NT2/D1 (cell line): ENCODE data around the gene PPM1F.

Source experiments
- DNase-seq: peaks from one replicate; pipeline ENCODE4 v3.0.0-alpha.2; 2011; ENCODE audit warnings: low read depth, low spot score
- H3K27me3 ChIP-seq: 2 replicates; pipeline ENCODE4 v1.6.0; 2011; ENCODE audit warnings: mild to moderate bottlenecking; ENCODE audit not compliant: insufficient read length, insufficient read depth
- H3K36me3 ChIP-seq: 2 replicates; pipeline ENCODE4 v1.6.1; 2011; ENCODE audit warnings: mild to moderate bottlenecking, low read length, mixed read lengths; ENCODE audit not compliant: insufficient read depth, insufficient read length
- H3K4me1 ChIP-seq: 2 replicates; pipeline ENCODE4 v1.5.1; 2011; ENCODE audit not compliant: insufficient read depth, insufficient read length
- H3K4me3 ChIP-seq: 2 replicates; pipeline ENCODE4 v1.5.1; 2011; ENCODE audit warnings: low read depth; ENCODE audit not compliant: insufficient read length
- H3K9ac ChIP-seq: 2 replicates; pipeline ENCODE4 v1.6.0; 2011; ENCODE audit warnings: low read depth; ENCODE audit not compliant: insufficient read length
- H3K9me3 ChIP-seq: 2 replicates; pipeline ENCODE4 v1.5.1; 2011; ENCODE audit warnings: mild to moderate bottlenecking, low read length; ENCODE audit not compliant: insufficient read depth
- SUZ12 ChIP-seq: IDR thresholded peaks from 2 replicates; pipeline ENCODE4 v1.6.1; 2011; ENCODE audit not compliant: insufficient read length, insufficient read depth; ENCODE audit errors: extremely low read depth
- YY1 ChIP-seq: IDR thresholded peaks from 2 replicates; pipeline ENCODE4 v1.6.1; 2011; ENCODE audit not compliant: insufficient read length, insufficient read depth
- ZNF274 ChIP-seq: IDR thresholded peaks from 2 replicates; pipeline ENCODE4 v1.6.1; 2011; ENCODE audit warnings: mild to moderate bottlenecking, low read depth, low read length

Gene PPM1F

GRCh38 chr22:21968452-21969129 lies 15.9 kb upstream of the PPM1F start:
- Histone ChIP-seq H3K4me3 (no peak overlapping the region), H3K27me3 (no peaks in the 10 kb centered on the region), H3K4me1 (no peaks in the 10 kb centered on the region), H3K9me3 (no peaks in the 10 kb centered on the region), H3K9ac (no peak overlapping the region), H3K36me3 (peaks cover 91% of the 10 kb centered on the region)
- TF ChIP-seq ZNF274 = no peak
- no peak for TF ChIP-seq YY1
- no peak for TF ChIP-seq SUZ12
- no peak for DNase-seq

- Histone ChIP-seq H3K27me3 (no peaks in the 10 kb centered on the region), H3K9me3 (no peaks in the 10 kb centered on the region), H3K36me3 (peaks cover 89% of the 10 kb centered on the region), H3K9ac (no peak overlapping the region), H3K4me3 (no peak overlapping the region), H3K4me1 (no peaks in the 10 kb centered on the region)
- DNase-seq = no peak
- no peak for TF ChIP-seq SUZ12
- TF ChIP-seq YY1 = no peak
- no peak for TF ChIP-seq ZNF274
These were observed 15.1 kb upstream of the PPM1F start for GRCh38 chr22:21967693-21968271.

GRCh38 chr22:21966643-21967516 lies 14.2 kb upstream of the PPM1F start:
- Histone ChIP-seq H3K4me3 (no peak overlapping the region), H3K27me3 (no peaks in the 10 kb centered on the region), H3K36me3 (peaks cover 89% of the 10 kb centered on the region), H3K4me1 (no peaks in the 10 kb centered on the region), H3K9me3 (no peaks in the 10 kb centered on the region), H3K9ac (no peak overlapping the region)
- TF ChIP-seq ZNF274 (no peak), YY1 (no peak), SUZ12 (no peak)
- no peak for DNase-seq

GRCh38 chr22:21965762-21966288 lies 13.2 kb upstream of the PPM1F start:
- Histone ChIP-seq H3K9ac (no peak overlapping the region), H3K27me3 (no peaks in the 10 kb centered on the region), H3K9me3 (no peaks in the 10 kb centered on the region), H3K4me3 (no peak overlapping the region), H3K36me3 (peaks cover 88% of the 10 kb centered on the region), H3K4me1 (no peaks in the 10 kb centered on the region)
- TF ChIP-seq ZNF274 (no peak), SUZ12 (no peak), YY1 (no peak)
- DNase-seq = no peak

GRCh38 chr22:21964918-21965484 lies 12.4 kb upstream of the PPM1F start:
- Histone ChIP-seq H3K27me3 (no peaks in the 10 kb centered on the region), H3K36me3 (peaks cover 86% of the 10 kb centered on the region), H3K4me1 (no peaks in the 10 kb centered on the region), H3K9ac (no peak overlapping the region), H3K4me3 (no peak overlapping the region), H3K9me3 (no peaks in the 10 kb centered on the region)
- DNase-seq = no peak
- no peak for TF ChIP-seq SUZ12
- TF ChIP-seq YY1 = no peak
- no peak for TF ChIP-seq ZNF274

- Histone ChIP-seq H3K27me3 (no peaks in the 10 kb centered on the region), H3K9me3 (no peaks in the 10 kb centered on the region), H3K4me3 (no peak overlapping the region), H3K36me3 (peaks cover 91% of the 10 kb centered on the region), H3K4me1 (no peaks in the 10 kb centered on the region), H3K9ac (no peak overlapping the region)
- no peak for TF ChIP-seq SUZ12
- no peak for TF ChIP-seq YY1
- no peak for TF ChIP-seq ZNF274
- DNase-seq = no peak
These were observed 11.6 kb upstream of the PPM1F start for GRCh38 chr22:21964234-21964633.

- DNase-seq = no peak
- no peaks in the 10 kb centered on the region for H3K27me3 ChIP-seq
- H3K4me1 ChIP-seq = no peaks in the 10 kb centered on the region
- peaks cover 92% of the 10 kb centered on the region for H3K36me3 ChIP-seq
- no peak for TF ChIP-seq ZNF274
- TF ChIP-seq SUZ12 = no peak
- no peak for TF ChIP-seq YY1
- no peak overlapping the region for H3K9ac ChIP-seq
- no peak overlapping the region for H3K4me3 ChIP-seq
- no peaks in the 10 kb centered on the region for H3K9me3 ChIP-seq
These were observed 11.2 kb upstream of the PPM1F start for GRCh38 chr22:21963790-21964211.
